HG03064 (cell line): ENCODE data around the gene WWC2.

Experiments used
- ATAC-seq: cut with Tn5 transposase; IDR thresholded peaks from one replicate; pipeline ENCODE4 v1.9.1; 2021; ENCODE audit warnings: low read depth; ENCODE audit not compliant: unreplicated experiment

WWC2 gene

DNA sequence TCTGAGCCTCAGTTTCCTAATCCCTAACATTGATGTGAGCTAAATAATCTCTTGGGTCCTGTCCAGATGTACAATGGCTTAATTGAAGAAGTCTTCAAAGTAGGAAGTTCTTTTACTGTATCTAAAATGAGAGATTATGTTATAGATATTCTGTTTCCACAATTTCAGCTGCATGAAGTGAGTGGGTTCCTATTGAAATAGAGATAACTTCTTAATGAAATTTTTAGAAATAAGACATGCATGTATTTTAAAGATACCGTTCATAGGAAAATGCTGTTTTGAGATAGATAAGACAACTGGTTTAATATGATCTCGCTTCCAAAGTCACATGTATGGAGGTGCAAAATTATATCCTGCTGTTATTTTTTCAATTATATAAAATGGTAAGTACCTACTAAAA, 149.1 kb downstream of the WWC2 start:
- ATAC-seq: no peak

DNA sequence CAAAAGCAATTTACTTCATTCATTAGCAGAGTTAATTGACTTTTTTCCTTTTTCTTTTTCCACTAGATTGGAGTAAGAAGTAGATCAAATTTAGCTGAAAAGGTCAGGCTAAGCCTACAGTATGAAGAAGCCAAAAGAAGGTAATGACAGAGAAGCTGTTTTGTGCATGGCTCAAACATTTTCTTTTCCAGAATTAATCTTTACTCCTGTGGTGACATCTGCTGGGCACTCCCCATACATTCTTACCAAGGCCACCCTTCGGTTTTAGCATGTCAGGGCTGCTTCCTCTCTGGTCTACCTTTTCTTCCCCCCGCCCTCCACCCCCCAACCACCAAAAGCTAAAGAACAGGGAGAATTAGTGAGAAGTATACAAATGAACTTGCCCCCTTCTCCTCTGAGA, 150.8 kb downstream of the WWC2 start:
- no peak for ATAC-seq

DNA sequence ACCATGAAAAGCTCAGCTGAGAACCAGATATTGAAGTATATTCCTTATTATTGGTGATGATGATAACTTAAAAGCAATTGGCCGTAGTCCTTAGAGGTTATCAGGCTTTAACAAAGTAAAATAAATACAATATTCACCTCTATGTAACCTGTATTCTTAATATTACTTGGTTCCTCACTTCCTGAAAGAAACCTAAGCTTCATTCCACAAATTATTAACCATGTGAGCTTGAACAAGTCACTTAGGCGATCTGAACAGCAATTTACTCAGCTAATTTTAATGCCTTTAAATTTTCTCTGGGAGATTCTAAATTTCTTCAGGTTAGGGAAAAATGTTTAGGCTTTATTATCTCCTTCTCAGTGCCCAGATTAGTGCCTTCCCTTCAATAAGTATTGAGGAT, 151.8 kb downstream of the WWC2 start:
- ATAC-seq: no peak

DNA sequence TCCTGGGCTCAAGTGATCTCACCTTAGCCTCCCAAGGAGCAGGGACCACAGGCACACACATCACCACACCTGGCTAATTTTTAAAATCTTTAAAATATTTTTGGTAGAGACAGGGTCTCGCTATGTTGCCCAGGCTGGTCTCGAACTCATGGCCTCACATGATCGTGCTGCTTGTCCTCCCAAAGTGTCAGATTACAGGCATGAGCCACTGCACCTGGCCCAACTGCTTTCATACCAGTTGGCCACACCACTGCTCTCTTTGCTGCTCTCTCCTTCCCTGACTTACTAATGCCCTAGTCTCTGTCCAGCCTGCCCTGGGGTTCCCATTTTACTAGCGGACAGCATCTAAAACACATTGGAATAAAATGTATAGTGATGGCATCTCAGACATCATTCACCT, 153.9 kb downstream of the WWC2 start:
- ATAC-seq: no peak

DNA sequence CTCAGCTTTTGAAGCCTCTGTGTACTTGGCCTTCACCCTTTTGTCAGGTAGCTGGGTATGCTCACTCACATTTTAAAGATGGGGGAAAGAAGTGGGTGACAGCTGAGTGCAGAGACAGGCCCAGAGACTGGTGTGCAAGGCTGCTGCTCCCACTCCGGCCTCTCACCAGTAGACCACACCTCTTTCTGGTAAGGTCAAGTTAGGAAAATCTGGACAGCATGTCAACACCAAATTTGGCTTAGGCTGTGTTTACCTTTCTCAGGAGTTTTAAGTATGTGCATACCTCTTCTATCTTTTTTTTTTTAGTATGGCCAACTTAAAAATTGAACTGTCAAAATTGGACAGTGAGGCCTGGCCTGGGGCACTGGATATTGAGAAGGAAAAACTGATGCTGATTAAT, 154.4 kb downstream of the WWC2 start:
- ATAC-seq: no peak

DNA sequence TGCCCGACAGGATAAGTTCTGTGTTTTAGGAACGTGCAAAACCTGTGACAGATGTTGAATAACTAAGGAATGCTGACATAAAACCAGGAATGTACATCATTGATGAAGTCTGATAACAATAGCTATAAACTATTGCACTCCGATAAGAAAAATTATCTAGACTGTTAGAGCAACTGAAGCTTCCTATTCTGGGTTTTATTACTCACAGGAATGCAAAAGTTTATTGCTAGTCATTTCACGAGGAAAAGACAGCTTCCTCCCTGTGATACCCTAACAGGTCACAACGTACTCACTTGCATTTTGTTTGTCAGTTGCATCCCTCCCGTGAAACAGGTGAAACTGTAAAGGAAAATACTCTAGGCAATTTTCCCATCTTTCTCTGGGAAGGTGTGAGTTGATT, 155.1 kb downstream of the WWC2 start:
- no peak for ATAC-seq

DNA sequence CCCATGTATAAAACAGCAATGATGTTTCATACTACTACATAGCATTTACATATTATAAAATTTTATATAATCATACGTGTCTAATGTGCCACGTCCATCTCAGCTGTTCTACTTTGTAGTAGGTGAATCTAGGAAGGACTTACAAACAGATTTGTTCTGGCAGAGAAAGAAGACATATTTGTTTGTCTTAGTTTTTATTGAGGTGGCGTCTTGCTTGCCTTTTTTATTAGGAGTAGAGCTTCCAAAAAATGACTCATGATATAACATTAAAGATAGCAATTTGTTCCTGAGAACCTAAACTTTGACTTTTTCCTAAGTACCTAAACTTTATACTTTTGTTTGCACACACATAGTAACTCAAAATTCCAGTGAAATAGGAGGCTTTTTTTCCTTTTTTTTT, 156.4 kb downstream of the WWC2 start:
- no peak for ATAC-seq

DNA sequence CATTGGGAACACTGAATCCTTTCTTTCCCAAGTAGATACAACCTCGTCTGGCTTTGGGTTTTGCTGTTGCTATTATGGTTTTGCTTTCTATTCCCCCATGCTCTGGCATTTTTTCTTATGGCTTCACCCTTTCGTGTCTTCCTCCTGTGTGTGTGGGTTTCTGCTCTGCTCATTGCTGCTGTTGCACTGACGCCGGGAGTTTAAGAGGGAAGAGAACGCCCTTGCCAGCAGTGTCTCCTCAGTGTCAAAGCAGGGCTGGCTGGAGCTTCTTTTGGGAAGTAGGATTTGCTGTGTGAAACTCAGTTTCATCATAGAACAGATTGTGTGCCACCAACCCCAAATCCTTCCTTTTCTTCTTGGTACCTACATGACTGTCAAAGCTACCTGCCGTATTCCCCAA, 157.3 kb downstream of the WWC2 start:
- ATAC-seq: no peak

DNA sequence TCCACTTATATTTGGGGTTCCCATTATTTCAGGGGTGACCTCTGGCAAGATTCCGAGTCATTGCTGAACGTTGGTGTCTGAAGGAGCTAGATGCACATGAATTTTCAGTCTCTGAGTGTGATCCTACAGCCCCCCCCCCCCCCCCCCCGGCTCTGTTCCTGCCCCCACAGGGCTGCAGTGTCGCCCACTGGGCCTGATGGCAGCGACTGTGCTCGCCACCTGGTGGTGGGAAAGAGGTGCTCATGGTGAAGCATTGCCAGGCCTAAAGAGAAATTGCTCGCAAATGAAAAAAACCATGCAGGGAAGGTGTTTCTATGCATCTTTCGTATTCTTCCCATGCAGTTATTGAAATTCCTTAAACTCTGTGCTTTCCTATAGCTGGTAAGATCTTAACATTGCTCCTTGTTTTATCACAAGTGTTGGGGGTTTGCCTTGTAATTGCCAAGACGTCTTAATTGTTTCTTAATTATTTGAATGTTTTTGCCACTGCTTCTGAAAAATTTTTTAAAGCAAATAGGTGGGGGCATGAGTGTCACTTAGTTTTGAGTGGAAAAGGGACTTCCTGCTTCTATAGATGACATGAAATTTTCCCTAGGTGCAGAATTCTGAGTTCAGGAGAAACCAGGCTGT, 157.8 kb downstream of the WWC2 start:
- ATAC-seq: no peak

DNA sequence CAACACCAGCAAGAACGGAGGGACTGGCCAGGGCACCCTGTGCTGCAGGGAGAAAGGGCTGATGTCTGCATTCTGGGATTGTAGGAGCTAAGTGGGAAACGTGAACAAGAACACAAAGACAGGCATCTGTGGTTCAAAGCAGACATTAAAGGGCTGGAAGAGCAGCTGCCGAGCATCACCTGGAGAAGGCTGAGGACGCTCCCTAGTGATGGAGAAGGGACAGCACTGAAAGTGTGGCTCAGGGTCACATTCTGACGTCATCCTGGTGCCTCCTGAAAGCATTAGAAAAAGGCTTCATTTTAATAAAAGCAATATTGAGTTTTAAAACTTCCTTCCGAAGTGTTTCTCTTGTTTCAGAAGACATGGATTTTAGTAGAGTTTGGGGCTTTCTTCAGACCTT, 158.8 kb downstream of the WWC2 start:
- ATAC-seq: no peak

DNA sequence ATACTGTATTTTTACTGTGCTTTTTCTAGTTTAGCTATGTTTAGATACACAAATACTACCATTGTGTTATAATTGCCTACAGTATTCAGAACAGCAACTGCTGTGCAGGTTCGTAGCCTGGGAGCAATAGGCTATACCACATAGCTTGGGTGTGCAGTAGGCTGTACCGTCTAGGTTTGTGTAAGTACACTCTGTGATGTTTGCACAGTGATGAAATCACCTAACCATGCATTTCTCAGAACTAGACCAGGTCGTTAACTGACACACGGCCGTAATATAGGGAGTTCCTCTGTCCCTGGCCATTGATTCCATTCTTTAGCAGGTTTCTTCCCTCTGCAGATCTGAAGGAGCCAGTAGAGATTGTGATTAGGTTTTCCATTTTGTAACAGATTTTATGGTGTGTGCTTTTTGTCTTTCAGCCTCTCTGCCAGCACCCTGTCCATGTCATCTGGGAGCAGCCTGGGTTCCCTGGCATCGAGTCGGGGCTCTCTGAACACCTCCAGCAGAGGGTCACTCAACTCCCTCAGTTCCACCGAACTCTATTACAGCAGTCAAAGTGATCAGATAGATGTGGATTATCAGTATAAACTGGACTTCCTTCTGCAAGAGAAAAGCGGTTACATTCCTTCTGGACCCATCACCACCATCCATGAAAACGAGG, 161.6 kb downstream of the WWC2 start:
- no peak for ATAC-seq

DNA sequence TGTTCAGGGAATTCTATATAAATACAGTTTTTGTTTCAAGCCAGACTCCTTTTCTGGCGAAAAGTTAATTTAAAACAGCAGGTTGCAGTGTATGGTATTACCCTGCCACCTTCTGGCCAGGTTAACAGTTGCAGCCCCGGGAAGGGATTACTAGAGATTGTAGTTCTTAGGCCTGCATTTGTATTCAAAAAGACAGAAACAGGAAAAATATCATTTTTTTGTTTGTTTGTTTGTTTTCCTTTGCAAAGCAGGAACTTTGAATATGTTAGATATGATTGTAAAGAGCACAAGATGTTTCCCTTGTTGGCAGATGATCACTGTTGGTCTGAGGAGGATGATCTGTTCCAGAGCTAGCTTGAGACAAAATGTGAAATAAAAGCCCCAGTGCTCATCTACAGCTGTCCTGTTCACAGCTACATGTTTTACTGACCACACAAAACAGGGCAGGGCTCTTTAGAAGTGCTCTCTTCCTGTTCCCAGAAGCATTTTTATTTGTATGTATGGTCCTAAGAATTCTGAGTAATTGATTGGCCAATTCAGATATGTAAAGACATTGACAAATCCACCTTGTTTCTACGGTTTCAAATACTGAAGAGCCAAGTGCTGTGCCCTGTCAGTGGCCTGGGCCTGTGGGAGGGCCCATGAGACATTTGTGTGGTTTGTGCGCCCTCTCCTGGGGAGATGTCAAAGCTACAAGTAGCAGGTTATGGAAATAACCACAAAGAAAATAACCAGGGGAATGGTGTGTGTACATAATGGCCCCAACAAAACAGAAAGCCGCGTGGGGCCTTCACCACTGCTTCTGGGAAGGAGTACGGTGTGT, 163.1 kb downstream of the WWC2 start:
- peak; percentile 91 for ATAC-seq

DNA sequence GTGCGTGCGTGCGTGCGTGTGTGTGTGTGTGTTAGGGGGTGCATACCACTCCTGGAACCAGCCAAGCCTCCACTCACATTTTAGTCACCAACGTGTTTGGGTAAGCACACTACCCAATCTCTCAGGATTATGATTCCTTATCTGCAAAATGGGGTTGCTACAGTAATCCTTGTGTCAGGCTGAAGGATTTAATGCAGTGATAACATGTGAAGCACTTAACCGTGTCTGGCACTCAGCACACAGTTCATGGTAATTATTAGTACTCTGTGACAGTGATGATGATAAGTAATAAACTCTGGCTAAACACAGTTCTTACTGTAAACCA, 163.7 kb downstream of the WWC2 start:
- ATAC-seq: no peak

DNA sequence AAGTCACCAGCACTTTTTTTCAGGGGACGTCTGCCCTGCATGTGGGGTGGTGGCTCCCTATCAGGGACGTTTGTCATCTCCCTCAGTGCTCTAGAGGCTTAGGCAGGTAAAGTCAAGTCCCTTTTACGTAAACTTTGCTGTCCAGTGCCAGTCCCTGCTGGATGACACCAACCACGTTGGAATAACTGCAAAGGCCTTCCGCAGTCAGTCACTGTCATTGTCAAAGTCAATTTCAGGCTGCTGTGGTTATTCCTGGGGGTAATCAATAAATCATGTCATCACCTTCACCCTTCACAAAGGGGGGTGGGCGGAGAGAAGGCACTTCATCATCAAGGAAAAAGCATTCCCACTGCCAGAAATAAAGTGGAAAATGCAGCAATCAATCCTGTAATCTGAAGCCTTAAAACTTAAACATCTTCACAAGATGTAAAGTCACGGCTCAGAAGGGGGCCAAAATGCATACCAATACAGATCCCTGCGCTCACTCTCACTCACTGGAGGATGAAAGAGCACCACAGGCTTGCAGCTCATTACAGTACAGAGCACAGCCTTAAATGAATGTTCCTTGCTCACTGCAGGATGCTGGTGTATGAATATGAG, 164.8 kb downstream of the WWC2 start:
- no peak for ATAC-seq

DNA sequence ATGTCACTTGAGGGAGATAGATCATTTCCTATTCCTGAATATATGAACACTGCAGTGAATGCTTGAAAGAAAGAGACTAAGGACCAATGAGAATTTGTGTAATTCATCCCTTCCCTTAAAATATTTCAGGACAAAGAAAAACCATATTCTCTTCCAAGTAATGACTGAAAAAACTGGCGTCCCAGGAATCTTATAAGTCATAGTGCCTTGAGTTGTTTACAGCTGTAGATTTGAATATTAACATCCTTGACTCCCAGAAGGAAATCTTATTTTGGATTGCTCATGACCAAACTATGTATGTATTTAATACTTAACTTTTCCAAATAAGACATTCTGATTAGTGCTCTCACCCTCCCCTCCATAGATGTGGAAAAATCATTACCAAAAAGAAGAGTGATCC, 165.6 kb downstream of the WWC2 start:
- no peak for ATAC-seq

DNA sequence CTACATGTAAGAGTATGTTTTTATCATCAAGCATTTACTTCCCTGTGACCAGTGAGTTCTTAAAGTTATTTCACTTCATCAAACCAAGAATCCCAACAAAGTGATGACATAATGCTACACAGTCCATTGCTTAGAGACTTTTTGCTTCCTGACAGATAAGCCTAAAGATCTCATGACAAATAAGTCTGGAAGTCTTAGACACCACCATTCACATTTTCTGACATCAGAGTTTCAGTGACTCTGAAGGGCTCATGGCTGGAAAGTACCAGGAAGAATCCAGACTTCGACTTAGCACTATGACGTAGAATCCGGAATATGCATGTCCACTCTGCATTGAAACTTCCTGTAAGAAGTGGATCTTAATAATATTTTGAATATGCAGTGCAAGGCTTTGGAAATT, 167.3 kb downstream of the WWC2 start:
- no peak for ATAC-seq

DNA sequence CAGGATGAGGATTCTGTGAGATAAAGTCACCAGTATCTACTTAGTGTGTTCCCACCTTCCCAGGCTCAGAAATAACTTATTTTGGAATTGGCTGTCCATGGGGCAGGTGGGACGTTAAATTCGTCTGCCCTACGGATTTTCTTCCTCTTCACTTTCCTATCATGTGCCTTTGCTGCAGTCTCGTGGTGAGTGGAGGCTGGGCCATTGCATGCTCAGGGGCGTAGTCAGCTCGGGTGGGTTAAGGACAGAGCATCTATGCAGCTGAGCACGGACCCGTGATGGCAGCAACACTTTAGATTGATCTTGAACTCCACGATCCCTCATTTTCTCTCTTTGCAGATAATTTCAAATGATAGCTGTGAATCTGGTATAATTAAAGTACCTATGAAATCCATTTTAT, 169.5 kb downstream of the WWC2 start:
- no peak for ATAC-seq

DNA sequence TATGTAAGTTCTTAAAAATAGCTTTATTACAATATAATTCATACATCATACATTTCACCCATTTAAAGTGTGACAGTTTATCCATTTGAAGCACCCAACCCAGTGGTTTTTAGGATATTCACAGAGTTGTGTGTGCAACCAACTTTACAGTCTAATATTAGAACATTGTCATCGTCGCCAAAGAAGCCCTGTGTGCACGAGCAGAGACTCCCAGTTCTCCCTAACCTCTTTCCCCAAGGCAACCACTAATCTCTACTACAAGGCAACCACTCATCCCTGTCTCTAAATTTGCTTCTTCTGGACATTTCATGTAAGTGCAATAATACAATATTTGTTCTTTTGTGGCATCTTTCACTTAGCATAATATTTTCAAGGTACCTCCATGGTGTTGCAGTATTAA, 173.3 kb downstream of the WWC2 start:
- no peak for ATAC-seq

DNA sequence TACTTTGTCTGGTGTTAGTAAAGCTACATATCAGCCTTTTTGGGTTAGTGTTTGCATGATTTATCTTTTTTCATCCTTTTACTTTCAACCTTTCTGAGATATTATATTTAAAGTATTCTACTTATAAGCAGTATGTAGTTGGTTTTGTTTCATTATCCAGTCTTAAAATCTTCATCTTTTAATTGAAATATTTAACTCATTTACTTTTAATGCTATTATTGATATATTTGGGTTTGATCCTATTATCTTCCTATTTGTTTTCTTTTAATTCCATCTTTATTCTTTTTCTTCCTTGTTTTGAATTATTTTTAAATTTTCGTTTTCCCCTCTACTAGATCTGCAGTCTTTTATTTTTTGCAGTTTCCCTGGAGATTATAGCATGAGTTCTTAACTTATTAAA, 177.0 kb downstream of the WWC2 start:
- ATAC-seq: no peak

DNA sequence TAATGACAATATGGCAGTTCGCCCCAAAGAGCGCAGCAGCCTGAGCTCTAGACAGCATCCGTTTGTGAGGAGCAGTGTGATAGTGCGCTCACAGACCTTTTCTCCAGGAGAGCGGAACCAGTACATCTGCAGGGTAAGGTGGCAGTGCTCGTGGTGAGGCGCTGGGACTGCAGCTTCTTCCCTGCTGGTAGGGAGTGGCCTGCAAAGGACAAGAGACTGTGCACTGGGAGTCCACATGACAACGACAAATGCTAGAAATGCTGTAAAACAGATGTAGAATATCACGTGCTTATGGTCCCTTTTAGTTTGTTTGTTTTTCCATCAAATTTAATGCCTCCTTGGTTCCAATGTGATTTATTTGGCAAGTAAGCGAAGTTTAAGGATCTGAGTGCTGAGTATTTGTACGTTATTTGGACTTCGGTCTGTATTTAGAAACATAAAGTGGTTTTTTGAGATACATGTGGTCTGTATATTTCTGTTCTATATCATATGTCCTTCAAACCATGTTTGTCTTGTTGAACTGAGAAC, 185.3 kb downstream of the WWC2 start:
- ATAC-seq: no peak

DNA sequence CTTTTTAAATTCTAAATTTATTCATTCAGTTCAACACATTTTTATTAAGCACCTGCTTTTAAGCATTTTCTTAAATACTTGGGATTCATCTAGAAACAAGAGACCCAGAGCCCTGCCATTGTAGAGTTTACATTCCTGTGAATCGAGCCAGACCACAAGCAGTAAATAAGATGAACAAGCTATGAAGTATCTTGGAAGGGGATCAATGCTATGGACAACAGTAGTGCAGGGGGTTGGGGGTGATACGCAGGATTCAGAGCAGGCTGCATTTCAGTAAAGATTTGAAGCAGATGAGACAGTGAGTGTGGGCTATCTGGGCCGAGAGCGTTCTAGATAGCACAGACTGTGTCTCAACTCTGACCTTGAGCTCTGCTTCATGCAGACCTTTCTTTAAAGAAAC, 185.9 kb downstream of the WWC2 start:
- ATAC-seq: no peak
